Body of pancreas (tissue), 4 donors: ENCODE results near the gene XKR8. TPM values are rescaled to one million over a fixed set of nuclear protein-coding genes. Genes with fewer than 3 reads are reported as not detected.

Experiments used
- ATAC-seq: fragments of 150-250 bp; one replicate; pipeline ENCODE4 v1.9.1; 2016
- DNase-seq, 4 donors: peaks; one replicate each; pipeline ENCODE4 v3.0.0-alpha.2; 2019
- H3K27ac ChIP-seq, 4 donors: fragments of 200-600 bp; sonication (generic); 1 replicate in 3 of 4; 2 replicates in 1 of 4; pipeline versions ENCODE4 v1.5.1 to v1.6.1; 2016 to 2019; ENCODE audit warnings: mild to moderate bottlenecking in 1 of 4, mixed read lengths in 1 of 4, moderate library complexity in 1 of 4
- H3K27me3 ChIP-seq, 2 donors: fragments of 200-600 bp; sonication (generic); one replicate each; pipeline ENCODE4 v1.6.0; 2016; ENCODE audit warnings: mild to moderate bottlenecking in 1 of 2
- H3K36me3 ChIP-seq, 2 donors: fragments of 200-600 bp; sonication (generic); replicated peaks in 1 of 2; 2 replicates each; pipeline ENCODE4 v1.5.1; 2016; ENCODE audit warnings: low read depth in 2 of 2; ENCODE audit not compliant: insufficient read depth in 1 of 2
- H3K4me1 ChIP-seq: fragments of 200-600 bp; sonication (generic); one replicate; pipeline ENCODE4 v1.6.0; 2016
- H3K4me3 ChIP-seq, 2 donors: fragments of 200-600 bp; sonication (generic); 1 replicate in 1 of 2; 2 replicates in 1 of 2; pipeline ENCODE4 v1.5.1; 2016 to 2019
- H3K9me3 ChIP-seq, 3 donors: fragments of 200-600 bp; sonication (generic); 1 replicate in 2 of 3; 2 replicates in 1 of 3; pipeline ENCODE4 v1.5.1; 2016
- POLR2A ChIP-seq, 3 donors: fragments of 450-650 bp; IDR thresholded peaks; one replicate each; pipeline ENCODE4 v1.6.1; 2016; ENCODE audit warnings: antibody characterized with exemption in 3 of 3, mild to moderate bottlenecking in 2 of 3
- WGBS, 2 donors: methylation state at CpG; one replicate each; pipeline ENCODE4 v1.1.5; 2017; 5-methylcytosine and 5-hydroxymethylcytosine counted together
- intact Hi-C: fragments of 100-400 bp; cut with DNase I; formaldehyde crosslinking; loops from one replicate; pipeline ENCODE4 v1.15.1; 2023
- total RNA-seq, 2 donors: library from RNA; depleted of rRNA; stranded (reverse); fragments of >200 nt; gene quantifications; one replicate each; pipeline ENCODE4 v1.1.0, GENCODE V29; 2016
- TF ChIP-seq, protein P1 (sequence below), 7 experiments: fragments of 450-650 bp in 4 of 7; fragments of 200-600 bp in 3 of 7; sonication (generic) in 3 of 7; IDR thresholded peaks; one replicate each; pipeline ENCODE4 v1.5.1; 2016 to 2019; ENCODE audit warnings: antibody characterized with exemption in 7 of 7

The XKR8 gene
- total RNA-seq, 2 donors from 2014 or later = 7.9 to 14.5 TPM

- Histone ChIP-seq H3K9me3 (no peaks in the 10 kb centered on the region), H3K27me3 (no peaks in the 10 kb centered on the region), H3K4me3 (no peak overlapping the region), H3K4me1 (peaks cover 7% of the 10 kb centered on the region), H3K36me3 (peaks cover 5 to 15% of the 10 kb centered on the region in 2 donors), H3K27ac (no peak overlapping the region)
- DNase-seq (no peak), ATAC-seq (no peak)
- TF ChIP-seq, protein P1, sequence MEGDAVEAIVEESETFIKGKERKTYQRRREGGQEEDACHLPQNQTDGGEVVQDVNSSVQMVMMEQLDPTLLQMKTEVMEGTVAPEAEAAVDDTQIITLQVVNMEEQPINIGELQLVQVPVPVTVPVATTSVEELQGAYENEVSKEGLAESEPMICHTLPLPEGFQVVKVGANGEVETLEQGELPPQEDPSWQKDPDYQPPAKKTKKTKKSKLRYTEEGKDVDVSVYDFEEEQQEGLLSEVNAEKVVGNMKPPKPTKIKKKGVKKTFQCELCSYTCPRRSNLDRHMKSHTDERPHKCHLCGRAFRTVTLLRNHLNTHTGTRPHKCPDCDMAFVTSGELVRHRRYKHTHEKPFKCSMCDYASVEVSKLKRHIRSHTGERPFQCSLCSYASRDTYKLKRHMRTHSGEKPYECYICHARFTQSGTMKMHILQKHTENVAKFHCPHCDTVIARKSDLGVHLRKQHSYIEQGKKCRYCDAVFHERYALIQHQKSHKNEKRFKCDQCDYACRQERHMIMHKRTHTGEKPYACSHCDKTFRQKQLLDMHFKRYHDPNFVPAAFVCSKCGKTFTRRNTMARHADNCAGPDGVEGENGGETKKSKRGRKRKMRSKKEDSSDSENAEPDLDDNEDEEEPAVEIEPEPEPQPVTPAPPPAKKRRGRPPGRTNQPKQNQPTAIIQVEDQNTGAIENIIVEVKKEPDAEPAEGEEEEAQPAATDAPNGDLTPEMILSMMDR (IDR thresholded peaks at IDR 0.05) = no peak
- no peak for TF ChIP-seq POLR2A (IDR thresholded peaks at IDR 0.05)
- 91 to 95% methylated on average over 14 to 22 of the region's 24 CpGs for WGBS, 2 donors
- intact Hi-C loops = no loop called here
Observed at GRCh38 chr1:27966402-27967105, 6.8 kb downstream of the XKR8 start.

GRCh38 chr1:27967106-27967883, 7.5 kb downstream of the XKR8 start:
- no peak for TF ChIP-seq POLR2A (IDR thresholded peaks at IDR 0.05)
- TF ChIP-seq, protein P1 (IDR thresholded peaks at IDR 0.05) = no peak
- no peak for ATAC-seq
- Histone ChIP-seq H3K27me3 (no peaks in the 10 kb centered on the region), H3K9me3 (no peaks in the 10 kb centered on the region), H3K4me3 (no peak overlapping the region), H3K36me3 (peaks cover 5 to 15% of the 10 kb centered on the region in 2 donors), H3K4me1 (no peaks in the 10 kb centered on the region), H3K27ac (no peak overlapping the region)
- intact Hi-C loops = no loop called here
- 85 to 89% methylated on average over 11 to 12 of the region's 12 CpGs for WGBS, 2 donors
- DNase-seq = no peak

DNA sequence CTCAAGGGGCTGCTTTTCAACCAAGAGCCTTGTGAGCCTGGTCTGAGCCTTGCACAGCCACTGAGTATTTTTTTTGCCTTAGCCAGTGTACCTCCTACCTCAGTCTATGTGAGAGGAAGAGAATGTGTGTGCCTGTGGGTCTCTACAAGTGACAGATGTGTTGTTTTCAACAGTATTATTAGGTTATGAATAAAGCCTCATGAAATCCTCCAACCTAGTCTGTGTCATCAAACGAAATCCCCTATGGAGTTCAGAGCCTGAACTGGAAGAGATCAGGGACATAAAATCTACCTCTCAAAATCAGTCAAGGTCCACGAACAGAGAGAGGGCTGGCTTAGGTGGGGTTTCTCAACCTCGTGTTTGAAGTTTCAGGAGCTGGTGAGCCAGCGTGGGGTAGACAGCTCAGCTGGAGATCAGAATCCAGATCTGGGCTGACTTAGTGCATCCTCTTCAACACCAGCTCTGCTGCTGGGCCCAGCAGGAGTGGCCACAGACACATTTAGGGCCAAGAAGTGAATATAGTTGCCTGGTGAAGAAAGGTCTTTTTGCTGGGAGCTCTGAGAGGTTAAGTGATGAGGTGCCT, 8.2 kb downstream of the XKR8 start:
- TF ChIP-seq POLR2A (IDR thresholded peaks at IDR 0.05) = no peak
- TF ChIP-seq, protein P1 (IDR thresholded peaks at IDR 0.05) = no peak
- DNase-seq = no peak
- Histone ChIP-seq H3K36me3 (peaks cover 5 to 15% of the 10 kb centered on the region in 2 donors), H3K9me3 (no peaks in the 10 kb centered on the region), H3K4me3 (no peak overlapping the region), H3K27me3 (no peaks in the 10 kb centered on the region), H3K4me1 (no peaks in the 10 kb centered on the region), H3K27ac (no peak overlapping the region)
- 66 to 82% methylated on average over 4 of the region's 4 CpGs for WGBS, 2 donors
- no peak for ATAC-seq
- intact Hi-C loops = no loop called here

DNA sequence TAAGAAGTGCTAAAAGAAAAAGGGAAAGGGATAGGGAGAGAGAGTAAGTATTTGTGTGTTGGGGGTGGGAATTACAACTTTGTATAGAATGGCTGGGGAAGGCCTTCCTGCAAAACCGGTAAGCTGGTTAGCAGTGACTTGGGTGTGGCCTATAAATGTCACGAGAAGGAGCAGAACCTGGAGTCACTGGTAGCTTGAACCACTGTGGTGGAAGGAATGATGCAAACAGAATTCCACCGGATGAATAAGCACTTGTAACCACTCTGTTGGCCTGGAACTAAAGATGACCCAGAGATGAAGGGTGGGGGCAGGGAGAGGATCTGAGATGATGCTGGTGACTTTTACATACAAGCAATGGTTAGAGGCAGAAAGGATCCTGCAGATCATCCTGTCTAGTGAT, 8.9 kb downstream of the XKR8 start:
- intact Hi-C loops = no loop called here
- H3K4me3 ChIP-seq = no peak overlapping the region
- 59 to 71% methylated on average over 3 of the region's 3 CpGs for WGBS, 2 donors
- ATAC-seq (no peak), DNase-seq (peak in 1 of 4 donors; percentile 18)
- H3K36me3 ChIP-seq = peaks cover 5 to 15% of the 10 kb centered on the region in 2 donors
- TF ChIP-seq POLR2A (IDR thresholded peaks at IDR 0.05) = no peak
- TF ChIP-seq, protein P1 (IDR thresholded peaks at IDR 0.05) = no peak
- H3K27me3 ChIP-seq = no peaks in the 10 kb centered on the region
- H3K9me3 ChIP-seq = no peaks in the 10 kb centered on the region
- H3K4me1 ChIP-seq = no peaks in the 10 kb centered on the region
- H3K27ac ChIP-seq = no peak overlapping the region
